ENCODE measurements around the gene ZBTB49. TPM values are rescaled to one million over a fixed set of nuclear protein-coding genes. Genes with fewer than 3 reads are reported as not detected.
"Not testable (repeated sequence)": the region's sequence is repeated elsewhere in the genome, so short reads cannot be mapped to it uniquely, and the experiment has no call there.

ZBTB49 gene
- total RNA-seq, 1 donor from 2014 or later, result 3.7 TPM

- intact Hi-C loops (cut with micrococcal nuclease), result no loop called here
Measured at GRCh38 chr4:4321951-4322688, 32.1 kb downstream of the ZBTB49 start.

- intact Hi-C loops (cut with micrococcal nuclease), result no loop called here
Measured at GRCh38 chr4:4323705-4324534, 33.9 kb downstream of the ZBTB49 start.

- intact Hi-C loops (cut with micrococcal nuclease), result no loop called here
Measured at GRCh38 chr4:4325321-4325720, 35.3 kb downstream of the ZBTB49 start.

GRCh38 chr4:4326166-4326565 is 36.1 kb downstream of the ZBTB49 start:
- intact Hi-C loops (cut with micrococcal nuclease), result no loop called here

GRCh38 chr4:4327652-4328121 is 37.6 kb downstream of the ZBTB49 start:
- intact Hi-C loops (cut with micrococcal nuclease), result no loop called here

GRCh38 chr4:4328206-4328605 is 38.2 kb downstream of the ZBTB49 start:
- intact Hi-C loops (cut with micrococcal nuclease), result no loop called here

GRCh38 chr4:4328840-4329239 is 38.8 kb downstream of the ZBTB49 start:
- intact Hi-C loops (cut with micrococcal nuclease), result no loop called here

- intact Hi-C loops (cut with micrococcal nuclease), result no loop called here
Measured at GRCh38 chr4:4329496-4329895, 39.4 kb downstream of the ZBTB49 start.

GRCh38 chr4:4330794-4331193 is 40.7 kb downstream of the ZBTB49 start:
- intact Hi-C loops (cut with micrococcal nuclease), result no loop called here

- intact Hi-C loops (cut with micrococcal nuclease), result no loop called here
Measured at GRCh38 chr4:4332529-4332928, 42.5 kb downstream of the ZBTB49 start.

GRCh38 chr4:4333265-4333706 is 43.2 kb downstream of the ZBTB49 start:
- intact Hi-C loops (cut with micrococcal nuclease), result no loop called here

GRCh38 chr4:4334798-4335520 is 44.9 kb downstream of the ZBTB49 start:
- intact Hi-C loops (cut with micrococcal nuclease), result loop anchor here (1.0 to 2.0 kb wide), 3 partner anchors 44 to 83 kb away; partner anchors contain the start of genes LYAR and ZBTB49

GRCh38 chr4:4338210-4339001 is 48.4 kb downstream of the ZBTB49 start:
- intact Hi-C loops (cut with micrococcal nuclease), result no loop called here

GRCh38 chr4:4339504-4340085 is 49.5 kb downstream of the ZBTB49 start:
- intact Hi-C loops (cut with micrococcal nuclease), result no loop called here

GRCh38 chr4:4341861-4342650 is 52.0 kb downstream of the ZBTB49 start:
- intact Hi-C loops (cut with micrococcal nuclease), result no loop called here

- intact Hi-C loops (cut with micrococcal nuclease), result no loop called here
Measured at GRCh38 chr4:4343038-4343437, 53.0 kb downstream of the ZBTB49 start.

GRCh38 chr4:4344915-4345527 is 55.0 kb downstream of the ZBTB49 start:
- intact Hi-C loops (cut with micrococcal nuclease), result no loop called here

- intact Hi-C loops (cut with micrococcal nuclease), result no loop called here
Measured at GRCh38 chr4:4347585-4347984, 57.5 kb downstream of the ZBTB49 start.

GRCh38 chr4:4348585-4348984 is 58.5 kb downstream of the ZBTB49 start:
- intact Hi-C loops (cut with micrococcal nuclease), result not testable (repeated sequence)
